Epithelial cell of alveolus of lung (primary cell): ENCODE data around the gene NR1I2. TPM values are rescaled to one million over a fixed set of nuclear protein-coding genes. Genes with fewer than 3 reads are reported as not detected.

Experiments
- total RNA-seq: library from RNA; depleted of rRNA; stranded (reverse); fragments of >200 nt; gene quantifications from 2 replicates; pipeline ENCODE4 v1.2.1, GENCODE V29; 2015

Gene NR1I2
- total RNA-seq: not detected in 2 replicates

GRCh38 chr3:119781330-119782198 is at the start of gene NR1I2:
Gene NR1I2 (plus strand): TSS chr3:119782101.

Other genes starting within 250 kb of the NR1I2 start
- not detected in 2 replicates for gene CD80, start 222.5 kb upstream of the NR1I2 start, total RNA-seq
- 0.40 and 2.3 TPM in 2 replicates for gene ADPRH, start 202.6 kb upstream of the NR1I2 start, total RNA-seq
- gene PLA1A, start 184.2 kb upstream of the NR1I2 start, total RNA-seq: not detected in 2 replicates
- gene POPDC2, start 121.5 kb upstream of the NR1I2 start, total RNA-seq: 0.13 TPM in 1 of 2 replicates, not detected in the other
- 7.3 and 23.7 TPM in 2 replicates for gene COX17, start 104.7 kb upstream of the NR1I2 start, total RNA-seq
- gene CFAP91, start 79.1 kb upstream of the NR1I2 start, total RNA-seq: 0.32 and 1.4 TPM in 2 replicates